K562 (cell line): ENCODE results near the gene SLC25A45. TPM values are rescaled to one million over a fixed set of nuclear protein-coding genes. Genes with fewer than 3 reads are reported as not detected.

Experiments used
- CBFA2T2 ChIP-seq: fragments of 450-650 bp; conservative IDR thresholded peaks from 2 replicates; pipeline ENCODE4 v1.6.1; 2017; ENCODE audit warnings: mild to moderate bottlenecking
- CHD2 ChIP-seq: IDR thresholded peaks from 2 replicates; pipeline ENCODE4 v1.6.1; 2011; ENCODE audit warnings: low read depth, low read length
- ETV1 ChIP-seq: fragments of 450-650 bp; conservative IDR thresholded peaks from 2 replicates; pipeline ENCODE4 v1.6.1; 2016; ENCODE audit warnings: missing genetic modification characterization, control low read depth, low read depth, missing compliant biosample characterization
- HLTF ChIP-seq: fragments of 450-650 bp; IDR thresholded peaks from 2 replicates; pipeline ENCODE4 v1.6.1; 2016
- SMARCA5 ChIP-seq: fragments of 450-650 bp; IDR thresholded peaks from 2 replicates; pipeline ENCODE4 v1.6.1; 2016
- ZNF165 ChIP-seq: fragments of 250-450 bp; sonication (Bioruptor Pico); IDR thresholded peaks from 2 replicates; pipeline ENCODE4 v1.4.0; 2020; ENCODE audit warnings: borderline replicate concordance
- polyA plus RNA-seq, 8 experiments: library from polyadenylated mRNA; depleted of rRNA in 4 of 8; stranded (reverse) in 5 of 8; unstranded in 3 of 8; fragments of >200 nt; fragmentation: Nextera tagmentation in 2 of 8; fragmentation: Illumina TruSeq in 1 of 8; extraction: Ambion mirVana in 2 of 8; extraction: Trizol in 1 of 8; gene quantifications; 2 replicates each; pipeline versions ENCODE4 v1.2.1 to v1.2.3, GENCODE V29; 2011 to 2014; ENCODE audit warnings: inconsistent platforms in 1 of 8, missing spikeins in 1 of 8
- total RNA-seq, 7 experiments: library from RNA; depleted of rRNA in 6 of 7; stranded (reverse); fragments of >200 nt in 6 of 7; fragmentation: Illumina TruSeq in 2 of 7; extraction: Trizol in 2 of 7; gene quantifications; 2 replicates each; pipeline versions ENCODE4 v1.2.1 to v1.2.3, GENCODE V29; 2011 to 2021; ENCODE audit warnings: low replicate concordance in 1 of 7
- TF ChIP-seq, protein P1 (sequence below): sonication (generic); formaldehyde crosslinking; IDR thresholded peaks from 2 replicates; pipeline ENCODE4 v1.8.0; 2022; ENCODE audit warnings: missing genetic modification reagents, mild to moderate bottlenecking, borderline replicate concordance

Gene SLC25A45
- total and polyA plus RNA-seq, 9 of the 15 experiments (the other 6 are each of a cell fraction or from before 2014, with no cell fraction given): 0.15 to 2.3 (median 0.68) TPM

DNA sequence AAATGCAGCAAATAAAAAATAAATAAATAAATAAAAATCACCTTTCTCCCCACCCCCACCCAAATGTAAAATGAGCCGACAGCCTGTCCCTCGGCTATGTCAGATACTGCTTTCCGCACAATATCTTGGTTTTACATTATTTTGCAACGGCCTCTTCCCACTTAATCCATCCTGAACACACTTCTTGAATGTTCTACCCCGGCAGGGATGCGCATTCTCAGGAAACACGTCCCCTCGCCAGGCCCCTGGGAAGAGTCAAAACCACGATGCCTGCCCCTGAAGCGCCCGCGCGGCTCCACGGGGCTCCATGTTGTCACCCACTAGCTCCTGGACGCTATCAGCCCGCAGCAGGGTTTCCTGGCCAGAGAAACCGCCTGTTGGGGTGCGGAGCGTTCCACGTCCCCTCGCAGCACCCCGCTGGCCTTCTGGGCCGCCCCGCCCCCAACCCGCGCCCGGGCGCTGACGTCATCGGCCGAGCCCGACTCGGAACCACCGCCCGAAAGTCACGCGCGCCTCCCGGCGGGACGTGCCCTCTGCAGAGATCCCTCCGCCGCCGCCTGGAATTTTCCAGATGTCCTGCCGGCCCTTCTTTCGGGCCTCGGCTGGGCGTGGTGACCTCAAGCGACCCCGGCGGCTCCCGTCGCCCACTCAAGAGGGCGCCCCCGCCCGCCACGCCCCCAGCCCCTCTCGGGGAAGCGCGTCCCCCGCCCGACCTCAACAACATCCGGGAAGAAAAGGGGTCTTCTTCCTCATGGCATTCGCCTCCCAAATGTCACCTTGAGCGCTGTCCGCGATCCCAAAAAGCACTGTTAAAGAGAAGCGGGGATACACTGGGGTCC is 39.6 kb upstream of the SLC25A45 start (continued):
- TF ChIP-seq, protein P1, sequence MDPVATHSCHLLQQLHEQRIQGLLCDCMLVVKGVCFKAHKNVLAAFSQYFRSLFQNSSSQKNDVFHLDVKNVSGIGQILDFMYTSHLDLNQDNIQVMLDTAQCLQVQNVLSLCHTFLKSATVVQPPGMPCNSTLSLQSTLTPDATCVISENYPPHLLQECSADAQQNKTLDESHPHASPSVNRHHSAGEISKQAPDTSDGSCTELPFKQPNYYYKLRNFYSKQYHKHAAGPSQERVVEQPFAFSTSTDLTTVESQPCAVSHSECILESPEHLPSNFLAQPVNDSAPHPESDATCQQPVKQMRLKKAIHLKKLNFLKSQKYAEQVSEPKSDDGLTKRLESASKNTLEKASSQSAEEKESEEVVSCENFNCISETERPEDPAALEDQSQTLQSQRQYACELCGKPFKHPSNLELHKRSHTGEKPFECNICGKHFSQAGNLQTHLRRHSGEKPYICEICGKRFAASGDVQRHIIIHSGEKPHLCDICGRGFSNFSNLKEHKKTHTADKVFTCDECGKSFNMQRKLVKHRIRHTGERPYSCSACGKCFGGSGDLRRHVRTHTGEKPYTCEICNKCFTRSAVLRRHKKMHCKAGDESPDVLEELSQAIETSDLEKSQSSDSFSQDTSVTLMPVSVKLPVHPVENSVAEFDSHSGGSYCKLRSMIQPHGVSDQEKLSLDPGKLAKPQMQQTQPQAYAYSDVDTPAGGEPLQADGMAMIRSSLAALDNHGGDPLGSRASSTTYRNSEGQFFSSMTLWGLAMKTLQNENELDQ (CRISPR knock-in tag): no peak
- TF ChIP-seq CHD2 (peak; percentile 84), ZNF165 (CRISPR knock-in tag) (peak; percentile 80; the same call in 1 of the 2 replicates), SMARCA5 (no peak), HLTF (peak; percentile 68; the same call in 1 of the 2 replicates), CBFA2T2 (peak; percentile 52), ETV1 (peak; percentile 21; the same call in 1 of the 2 replicates)
